Measurements from ENCODE around the gene FARP1. TPM values are rescaled to one million over a fixed set of nuclear protein-coding genes. Genes with fewer than 3 reads are reported as not detected.

FARP1 gene
- total RNA-seq, 1 donor from 2014 or later: 36.5 TPM

DNA sequence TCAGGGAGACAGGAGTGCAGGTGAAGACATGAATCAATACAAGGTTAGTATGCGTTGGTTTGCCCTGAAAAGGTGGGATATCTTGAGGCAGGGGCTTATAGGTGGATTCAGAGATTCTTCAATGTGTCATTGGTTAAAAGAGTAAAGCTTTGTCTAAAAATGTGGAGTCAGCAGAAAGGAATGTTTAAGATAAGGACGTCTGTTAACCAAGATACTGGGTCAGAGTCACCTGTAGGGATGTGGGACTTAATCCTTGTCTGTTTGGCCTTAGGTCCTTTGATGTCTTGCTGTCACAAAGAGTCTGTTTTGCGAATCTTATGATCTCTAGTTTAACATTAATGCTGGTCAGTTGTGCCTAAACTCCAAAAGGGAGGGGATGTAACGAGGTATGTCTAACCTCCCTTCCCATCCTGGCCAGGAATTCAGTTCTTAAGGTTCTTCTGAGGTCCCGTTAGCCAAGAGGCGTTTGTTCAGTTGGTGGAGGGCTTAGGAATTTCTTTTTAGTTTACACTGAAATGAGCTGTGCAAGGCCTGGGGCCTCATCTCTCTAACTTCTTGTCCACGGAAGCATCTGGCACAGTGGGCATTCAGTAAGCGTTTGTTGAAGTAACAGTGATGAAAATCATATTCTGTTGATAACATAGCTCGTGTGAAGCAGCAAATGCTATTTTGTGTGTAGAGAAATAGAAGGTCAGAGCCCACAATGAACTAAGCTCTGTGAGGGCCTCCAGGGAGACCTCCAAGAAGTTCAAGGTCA lies 130.4 kb downstream of the FARP1 start:
- Histone ChIP-seq H3K4me3 (ENCODE audit: low read length in 3 of 3) (no peak overlapping the region), H3K27ac (ENCODE audit: low read depth, low read length) (no peak overlapping the region), H3K4me1 (ENCODE audit: control insufficient read depth in 3 of 3, insufficient read depth in 3 of 3, low read length in 3 of 3) (no peaks in the 10 kb centered on the region), H3K9me3 (ENCODE audit: control insufficient read depth in 3 of 3, low read length in 3 of 3) (no peaks in the 10 kb centered on the region), H3K9ac (ENCODE audit: low read depth in 1 of 3, low read length in 3 of 3) (no peak overlapping the region), H3K27me3 (ENCODE audit: control insufficient read depth in 3 of 3, insufficient read depth in 3 of 3, low read length in 3 of 3) (no peaks in the 10 kb centered on the region), H3K36me3 (ENCODE audit: control insufficient read depth in 3 of 3, insufficient read depth in 3 of 3, low read length in 3 of 3) (no peaks in the 10 kb centered on the region)

DNA sequence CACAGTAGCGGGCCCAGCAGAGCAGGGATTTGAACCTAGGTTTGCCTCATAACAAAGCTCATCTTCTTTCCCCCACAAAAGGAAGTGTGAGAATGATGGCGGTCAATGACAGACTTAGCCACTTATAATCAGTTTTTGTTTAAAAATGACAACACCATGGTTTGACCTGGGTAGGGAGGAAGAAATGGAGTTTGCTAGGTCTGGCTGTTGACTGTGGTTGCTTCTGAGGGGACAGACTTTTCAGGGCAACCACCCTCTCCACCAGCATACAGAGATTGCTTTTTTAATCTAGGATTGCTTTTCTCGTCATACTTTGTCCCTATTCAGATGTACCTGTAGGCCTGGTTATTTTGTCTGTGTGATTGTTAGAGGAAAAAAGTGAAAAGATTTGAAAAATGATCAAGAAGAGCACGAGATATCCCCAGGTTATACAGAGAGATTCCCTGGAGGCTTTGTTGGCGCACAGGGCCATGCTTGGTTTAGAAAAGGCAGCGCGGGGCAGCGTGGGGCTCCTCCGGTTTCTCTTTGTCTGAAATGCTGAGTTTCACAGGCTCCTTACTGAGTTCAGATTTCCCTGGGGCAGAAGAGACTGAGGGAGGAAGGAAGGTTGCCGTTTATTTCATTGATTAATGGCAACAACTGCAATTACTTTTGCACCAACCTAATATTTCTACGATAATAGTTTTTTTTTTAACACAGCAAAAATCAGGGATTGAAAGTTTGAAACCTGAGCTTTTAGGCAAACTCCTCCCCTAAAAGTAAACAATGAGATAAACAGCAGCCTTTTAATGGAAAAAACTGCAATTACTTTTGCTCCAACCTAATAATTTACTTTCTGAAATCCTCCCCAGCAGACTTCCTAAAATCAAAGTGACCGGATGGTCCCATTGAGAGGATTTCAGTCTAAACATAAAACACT lies 131.2 kb downstream of the FARP1 start:
- Histone ChIP-seq H3K4me1 (ENCODE audit: control insufficient read depth in 3 of 3, insufficient read depth in 3 of 3, low read length in 3 of 3) (no peaks in the 10 kb centered on the region), H3K27me3 (ENCODE audit: control insufficient read depth in 3 of 3, insufficient read depth in 3 of 3, low read length in 3 of 3) (no peaks in the 10 kb centered on the region), H3K9ac (ENCODE audit: low read depth in 1 of 3, low read length in 3 of 3) (no peak overlapping the region), H3K9me3 (ENCODE audit: control insufficient read depth in 3 of 3, low read length in 3 of 3) (no peaks in the 10 kb centered on the region), H3K27ac (ENCODE audit: low read depth, low read length) (no peak overlapping the region), H3K4me3 (ENCODE audit: low read length in 3 of 3) (no peak overlapping the region), H3K36me3 (ENCODE audit: control insufficient read depth in 3 of 3, insufficient read depth in 3 of 3, low read length in 3 of 3) (no peaks in the 10 kb centered on the region)

DNA sequence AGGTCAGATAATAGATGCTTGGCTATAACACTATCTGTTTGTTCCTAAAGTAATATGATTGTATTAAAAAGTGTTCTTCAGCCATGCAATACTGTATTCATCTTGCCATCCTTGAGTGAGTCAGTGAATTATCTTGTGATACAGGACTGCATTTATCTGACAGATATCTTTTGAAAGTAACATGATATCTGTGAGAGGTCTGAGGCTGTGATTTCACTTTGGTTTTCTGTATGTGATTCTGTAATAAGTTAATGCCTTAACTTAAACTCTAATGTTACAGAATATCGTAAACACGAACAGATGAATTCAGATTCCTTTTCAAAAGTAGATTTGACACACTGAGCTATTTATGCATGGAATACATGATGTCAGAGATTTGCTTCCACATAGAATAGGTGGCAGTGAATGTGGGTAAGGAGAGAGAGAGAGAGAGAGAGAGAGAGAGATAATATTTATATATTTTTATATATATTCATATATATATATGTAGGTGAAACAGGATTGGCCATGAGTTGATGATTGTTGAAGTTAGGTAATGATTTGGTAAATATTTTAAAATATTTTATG lies 132.1 kb downstream of the FARP1 start:
- Histone ChIP-seq H3K4me3 (ENCODE audit: low read length in 3 of 3) (no peak overlapping the region), H3K27me3 (ENCODE audit: control insufficient read depth in 3 of 3, insufficient read depth in 3 of 3, low read length in 3 of 3) (no peaks in the 10 kb centered on the region), H3K36me3 (ENCODE audit: control insufficient read depth in 3 of 3, insufficient read depth in 3 of 3, low read length in 3 of 3) (no peaks in the 10 kb centered on the region), H3K9me3 (ENCODE audit: control insufficient read depth in 3 of 3, low read length in 3 of 3) (no peaks in the 10 kb centered on the region), H3K27ac (ENCODE audit: low read depth, low read length) (no peak overlapping the region), H3K9ac (ENCODE audit: low read depth in 1 of 3, low read length in 3 of 3) (no peak overlapping the region), H3K4me1 (ENCODE audit: control insufficient read depth in 3 of 3, insufficient read depth in 3 of 3, low read length in 3 of 3) (peaks cover 0 to 2% (median 2%) of the 10 kb centered on the region in 3 donors)

DNA sequence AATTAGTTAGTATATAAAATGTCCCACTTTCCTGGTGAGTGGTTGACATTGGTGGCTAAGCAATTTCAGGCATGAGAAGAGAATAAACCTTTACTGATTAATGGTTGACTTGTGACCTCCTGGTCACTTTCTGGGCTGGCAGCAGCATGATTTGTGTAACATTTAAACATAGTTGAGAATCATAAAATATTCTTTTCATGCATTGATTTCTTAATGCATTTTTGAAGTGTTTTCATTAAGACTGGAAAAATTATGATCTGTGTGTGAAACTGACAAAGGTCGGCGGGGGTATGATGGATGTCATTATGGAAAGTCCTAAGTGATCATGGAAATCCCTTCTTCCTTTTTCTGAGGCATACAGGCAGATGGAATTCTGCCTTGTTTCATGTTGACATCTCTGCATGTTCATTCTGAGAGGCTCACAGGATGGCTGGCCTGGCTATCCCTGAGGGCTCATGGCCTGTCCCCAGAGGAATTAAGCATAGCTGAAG lies 132.8 kb downstream of the FARP1 start:
- H3K9me3 ChIP-seq (ENCODE audit: control insufficient read depth in 3 of 3, low read length in 3 of 3): no peaks in the 10 kb centered on the region
- H3K4me3 ChIP-seq (ENCODE audit: low read length in 3 of 3): no peak overlapping the region
- H3K27me3 ChIP-seq (ENCODE audit: control insufficient read depth in 3 of 3, insufficient read depth in 3 of 3, low read length in 3 of 3): no peaks in the 10 kb centered on the region
- no peak overlapping the region for H3K9ac ChIP-seq (ENCODE audit: low read depth in 1 of 3, low read length in 3 of 3)
- H3K36me3 ChIP-seq (ENCODE audit: control insufficient read depth in 3 of 3, insufficient read depth in 3 of 3, low read length in 3 of 3): no peaks in the 10 kb centered on the region
- no peak overlapping the region for H3K27ac ChIP-seq (ENCODE audit: low read depth, low read length)
- peaks cover 0 to 2% (median 2%) of the 10 kb centered on the region in 3 donors for H3K4me1 ChIP-seq (ENCODE audit: control insufficient read depth in 3 of 3, insufficient read depth in 3 of 3, low read length in 3 of 3)

DNA sequence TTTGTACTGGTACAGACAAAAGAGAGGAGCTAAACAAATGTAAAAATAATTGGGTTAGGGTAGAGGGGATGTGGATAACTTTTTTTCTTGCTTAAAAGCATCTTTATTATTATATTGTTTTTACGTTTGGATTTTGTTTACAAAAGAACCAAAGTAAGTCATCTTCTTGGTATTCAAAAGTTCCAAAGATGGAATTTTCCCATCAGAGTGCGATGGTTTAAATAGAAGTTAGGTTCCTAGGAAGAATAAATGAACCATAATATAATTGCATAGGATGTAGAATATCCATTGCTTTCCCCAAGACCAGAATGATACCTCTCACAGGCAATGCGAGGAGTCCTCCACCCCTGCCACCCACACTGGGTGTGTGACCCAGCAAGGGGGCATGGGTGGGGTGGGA lies 133.6 kb downstream of the FARP1 start:
- peaks cover 0 to 2% (median 2%) of the 10 kb centered on the region in 3 donors for H3K4me1 ChIP-seq (ENCODE audit: control insufficient read depth in 3 of 3, insufficient read depth in 3 of 3, low read length in 3 of 3)
- no peaks in the 10 kb centered on the region for H3K36me3 ChIP-seq (ENCODE audit: control insufficient read depth in 3 of 3, insufficient read depth in 3 of 3, low read length in 3 of 3)
- no peak overlapping the region for H3K27ac ChIP-seq (ENCODE audit: low read depth, low read length)
- H3K9me3 ChIP-seq (ENCODE audit: control insufficient read depth in 3 of 3, low read length in 3 of 3): no peaks in the 10 kb centered on the region
- no peaks in the 10 kb centered on the region for H3K27me3 ChIP-seq (ENCODE audit: control insufficient read depth in 3 of 3, insufficient read depth in 3 of 3, low read length in 3 of 3)
- H3K4me3 ChIP-seq (ENCODE audit: low read length in 3 of 3): no peak overlapping the region
- H3K9ac ChIP-seq (ENCODE audit: low read depth in 1 of 3, low read length in 3 of 3): no peak overlapping the region

DNA sequence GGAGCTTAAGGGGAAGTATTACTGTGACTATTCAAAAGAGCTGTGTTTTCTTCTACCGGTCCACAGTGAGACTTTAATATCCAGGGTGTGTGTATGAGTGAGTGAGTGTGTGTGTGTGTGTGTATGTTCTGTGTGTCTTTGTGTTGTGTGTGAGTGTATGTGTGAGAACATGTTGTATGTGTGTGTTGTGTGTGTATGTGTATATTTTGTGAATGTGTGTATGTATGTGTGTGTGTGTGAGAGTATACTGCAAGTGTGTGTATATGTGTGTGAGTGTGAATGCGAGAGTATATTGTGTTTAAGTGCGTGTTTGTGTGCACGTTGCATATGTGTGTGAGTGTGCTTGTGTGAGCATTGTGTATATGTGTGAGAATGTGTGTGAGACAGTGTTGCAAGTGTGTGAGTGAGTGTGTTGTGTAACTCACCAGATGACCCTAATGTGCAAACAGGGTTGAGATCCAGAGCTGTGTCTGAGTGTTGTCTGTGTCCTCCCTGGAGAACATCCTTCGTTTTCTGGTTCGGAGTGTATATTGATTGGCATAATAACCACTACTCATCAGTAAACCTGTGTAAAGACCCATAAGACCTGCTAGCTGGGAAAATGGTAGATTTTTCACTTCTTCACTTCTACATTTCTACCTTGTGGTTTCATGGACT lies 135.3 kb downstream of the FARP1 start:
- no peak overlapping the region for H3K9ac ChIP-seq (ENCODE audit: low read depth in 1 of 3, low read length in 3 of 3)
- no peak overlapping the region for H3K27ac ChIP-seq (ENCODE audit: low read depth, low read length)
- H3K9me3 ChIP-seq (ENCODE audit: control insufficient read depth in 3 of 3, low read length in 3 of 3): no peaks in the 10 kb centered on the region
- no peaks in the 10 kb centered on the region for H3K36me3 ChIP-seq (ENCODE audit: control insufficient read depth in 3 of 3, insufficient read depth in 3 of 3, low read length in 3 of 3)
- H3K27me3 ChIP-seq (ENCODE audit: control insufficient read depth in 3 of 3, insufficient read depth in 3 of 3, low read length in 3 of 3): no peaks in the 10 kb centered on the region
- peaks cover 0 to 2% (median 2%) of the 10 kb centered on the region in 3 donors for H3K4me1 ChIP-seq (ENCODE audit: control insufficient read depth in 3 of 3, insufficient read depth in 3 of 3, low read length in 3 of 3)
- no peak overlapping the region for H3K4me3 ChIP-seq (ENCODE audit: low read length in 3 of 3)

DNA sequence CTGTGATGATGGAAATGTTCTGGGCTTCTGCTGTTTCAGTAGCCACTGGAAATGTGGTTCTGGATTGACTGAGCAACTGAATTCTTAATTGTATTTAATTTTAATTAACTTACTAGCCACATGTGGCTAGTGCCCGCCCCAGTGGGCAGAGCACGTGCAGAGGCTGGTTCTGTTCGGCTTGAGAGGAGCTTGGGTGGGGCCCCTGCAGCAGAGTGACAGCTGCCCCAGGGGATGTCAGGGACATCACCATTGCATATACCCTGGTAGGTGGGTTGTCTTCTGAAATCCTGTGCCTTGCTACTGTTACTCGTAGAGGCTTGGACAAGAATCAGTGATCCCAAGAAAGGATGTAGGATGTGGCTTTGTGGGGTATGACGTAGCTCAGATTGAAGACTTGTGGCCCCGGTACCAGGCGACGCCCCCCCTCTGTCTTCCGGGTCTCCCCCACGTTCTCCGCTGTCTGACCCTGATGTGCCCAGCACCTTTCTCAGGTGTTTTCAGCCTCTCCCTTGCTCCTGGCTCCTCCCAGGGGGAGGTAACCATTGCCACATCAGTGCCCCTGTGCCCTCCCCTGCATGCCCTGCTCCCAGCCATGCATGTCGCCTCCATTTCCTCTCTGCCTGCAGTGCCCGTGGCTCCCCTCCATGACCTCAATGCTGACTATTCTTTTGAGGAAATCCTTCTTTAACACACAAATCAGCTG lies 136.7 kb downstream of the FARP1 start:
- H3K4me1 ChIP-seq (ENCODE audit: control insufficient read depth in 3 of 3, insufficient read depth in 3 of 3, low read length in 3 of 3): peaks cover 0 to 2% (median 2%) of the 10 kb centered on the region in 3 donors
- no peak overlapping the region for H3K27ac ChIP-seq (ENCODE audit: low read depth, low read length)
- H3K27me3 ChIP-seq (ENCODE audit: control insufficient read depth in 3 of 3, insufficient read depth in 3 of 3, low read length in 3 of 3): no peaks in the 10 kb centered on the region
- no peaks in the 10 kb centered on the region for H3K9me3 ChIP-seq (ENCODE audit: control insufficient read depth in 3 of 3, low read length in 3 of 3)
- no peaks in the 10 kb centered on the region for H3K36me3 ChIP-seq (ENCODE audit: control insufficient read depth in 3 of 3, insufficient read depth in 3 of 3, low read length in 3 of 3)
- H3K9ac ChIP-seq (ENCODE audit: low read depth in 1 of 3, low read length in 3 of 3): no peak overlapping the region
- no peak overlapping the region for H3K4me3 ChIP-seq (ENCODE audit: low read length in 3 of 3)

DNA sequence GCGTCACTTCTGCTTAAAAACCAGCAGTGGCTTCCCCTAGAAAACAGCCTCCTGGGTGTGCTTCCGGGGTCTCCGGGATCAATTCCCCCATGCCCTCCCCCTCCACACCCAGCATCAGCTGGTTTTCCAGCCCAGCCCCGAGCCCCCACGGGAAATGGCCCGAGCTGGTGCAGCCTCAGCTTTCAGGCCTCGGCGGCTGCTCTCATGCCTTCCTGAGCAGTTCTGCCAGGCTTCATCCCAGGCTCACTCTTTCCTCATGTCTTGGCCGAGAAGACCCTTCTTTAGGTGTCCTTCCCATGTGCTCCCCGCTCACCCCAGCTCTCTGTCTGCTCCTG lies 137.2 kb downstream of the FARP1 start:
- H3K4me1 ChIP-seq (ENCODE audit: control insufficient read depth in 3 of 3, insufficient read depth in 3 of 3, low read length in 3 of 3): peaks cover 0 to 2% (median 2%) of the 10 kb centered on the region in 3 donors
- H3K9ac ChIP-seq (ENCODE audit: low read depth in 1 of 3, low read length in 3 of 3): no peak overlapping the region
- no peaks in the 10 kb centered on the region for H3K9me3 ChIP-seq (ENCODE audit: control insufficient read depth in 3 of 3, low read length in 3 of 3)
- no peaks in the 10 kb centered on the region for H3K36me3 ChIP-seq (ENCODE audit: control insufficient read depth in 3 of 3, insufficient read depth in 3 of 3, low read length in 3 of 3)
- H3K27ac ChIP-seq (ENCODE audit: low read depth, low read length): no peak overlapping the region
- H3K27me3 ChIP-seq (ENCODE audit: control insufficient read depth in 3 of 3, insufficient read depth in 3 of 3, low read length in 3 of 3): no peaks in the 10 kb centered on the region
- H3K4me3 ChIP-seq (ENCODE audit: low read length in 3 of 3): no peak overlapping the region

DNA sequence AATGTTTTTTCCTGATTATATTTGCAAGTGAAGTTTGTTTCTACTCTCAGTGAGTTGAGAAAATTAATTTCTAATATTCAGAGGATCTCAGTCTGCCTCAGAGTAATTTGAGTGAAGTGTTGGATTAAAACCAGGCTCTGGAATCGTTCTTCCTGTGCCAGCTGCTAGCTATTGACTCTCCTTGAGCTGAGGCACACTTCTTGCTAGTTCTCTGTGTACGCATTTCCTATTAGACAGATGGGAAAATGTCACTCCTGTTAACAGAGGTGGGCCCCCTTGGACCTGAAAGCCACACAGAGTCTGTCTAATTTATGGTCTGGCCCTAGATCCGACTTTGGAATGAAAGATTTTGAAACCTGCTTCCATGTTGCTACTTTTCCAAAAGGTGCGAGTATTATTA lies 141.8 kb downstream of the FARP1 start:
- Histone ChIP-seq H3K9ac (ENCODE audit: low read depth in 1 of 3, low read length in 3 of 3) (no peak overlapping the region), H3K9me3 (ENCODE audit: control insufficient read depth in 3 of 3, low read length in 3 of 3) (no peaks in the 10 kb centered on the region), H3K4me3 (ENCODE audit: low read length in 3 of 3) (no peak overlapping the region), H3K36me3 (ENCODE audit: control insufficient read depth in 3 of 3, insufficient read depth in 3 of 3, low read length in 3 of 3) (no peaks in the 10 kb centered on the region), H3K27me3 (ENCODE audit: control insufficient read depth in 3 of 3, insufficient read depth in 3 of 3, low read length in 3 of 3) (no peaks in the 10 kb centered on the region), H3K4me1 (ENCODE audit: control insufficient read depth in 3 of 3, insufficient read depth in 3 of 3, low read length in 3 of 3) (peaks cover 0 to 2% (median 2%) of the 10 kb centered on the region in 3 donors), H3K27ac (ENCODE audit: low read depth, low read length) (no peak overlapping the region)
